AG10803 (cell line): Measurements from ENCODE around the gene VCAN.

Experiments used
- DNase-seq: peaks from one replicate; pipeline ENCODE4 v3.0.0; 2010; ENCODE audit warnings: low read depth
- H3K4me3 ChIP-seq: 2 replicates; pipeline ENCODE4 v1.5.1; 2011; ENCODE audit warnings: mild to moderate bottlenecking, low read length, control low read depth
- TF ChIP-seq, protein P1 (sequence below): conservative IDR thresholded peaks from 2 replicates; pipeline ENCODE4 v1.5.1; 2011; ENCODE audit warnings: mild to moderate bottlenecking, low read length, control low read depth, inconsistent platforms

VCAN gene

GRCh38 chr5:83518319-83519061 is 46.9 kb downstream of the VCAN start:
- TF ChIP-seq, protein P1, sequence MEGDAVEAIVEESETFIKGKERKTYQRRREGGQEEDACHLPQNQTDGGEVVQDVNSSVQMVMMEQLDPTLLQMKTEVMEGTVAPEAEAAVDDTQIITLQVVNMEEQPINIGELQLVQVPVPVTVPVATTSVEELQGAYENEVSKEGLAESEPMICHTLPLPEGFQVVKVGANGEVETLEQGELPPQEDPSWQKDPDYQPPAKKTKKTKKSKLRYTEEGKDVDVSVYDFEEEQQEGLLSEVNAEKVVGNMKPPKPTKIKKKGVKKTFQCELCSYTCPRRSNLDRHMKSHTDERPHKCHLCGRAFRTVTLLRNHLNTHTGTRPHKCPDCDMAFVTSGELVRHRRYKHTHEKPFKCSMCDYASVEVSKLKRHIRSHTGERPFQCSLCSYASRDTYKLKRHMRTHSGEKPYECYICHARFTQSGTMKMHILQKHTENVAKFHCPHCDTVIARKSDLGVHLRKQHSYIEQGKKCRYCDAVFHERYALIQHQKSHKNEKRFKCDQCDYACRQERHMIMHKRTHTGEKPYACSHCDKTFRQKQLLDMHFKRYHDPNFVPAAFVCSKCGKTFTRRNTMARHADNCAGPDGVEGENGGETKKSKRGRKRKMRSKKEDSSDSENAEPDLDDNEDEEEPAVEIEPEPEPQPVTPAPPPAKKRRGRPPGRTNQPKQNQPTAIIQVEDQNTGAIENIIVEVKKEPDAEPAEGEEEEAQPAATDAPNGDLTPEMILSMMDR: no peak
- no peak overlapping the region for H3K4me3 ChIP-seq
- DNase-seq: peak; percentile 29

GRCh38 chr5:83522446-83522845 is 50.9 kb downstream of the VCAN start:
- DNase-seq: no peak
- TF ChIP-seq, protein P1: no peak
- H3K4me3 ChIP-seq: no peak overlapping the region

DNA sequence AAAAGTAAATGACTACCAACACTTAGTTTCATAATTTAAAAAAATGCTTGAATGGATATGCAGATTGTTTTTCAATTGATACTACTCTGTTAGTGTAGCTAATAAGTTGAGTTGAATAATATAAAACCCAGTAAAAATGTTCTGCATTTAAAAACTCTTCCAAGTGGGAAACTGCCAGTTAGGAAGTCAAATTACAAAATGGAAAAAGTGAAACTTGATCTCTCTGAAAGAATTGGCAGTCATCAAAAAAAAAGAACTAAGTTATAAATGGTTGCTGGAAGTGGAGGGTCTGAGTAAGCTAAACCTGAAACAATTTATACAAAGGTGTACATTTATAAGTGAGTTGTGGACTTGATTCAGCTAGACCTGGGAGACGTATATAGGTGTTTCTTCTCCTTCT is 52.4 kb downstream of the VCAN start:
- no peak for DNase-seq
- no peak overlapping the region for H3K4me3 ChIP-seq
- TF ChIP-seq, protein P1: no peak

DNA sequence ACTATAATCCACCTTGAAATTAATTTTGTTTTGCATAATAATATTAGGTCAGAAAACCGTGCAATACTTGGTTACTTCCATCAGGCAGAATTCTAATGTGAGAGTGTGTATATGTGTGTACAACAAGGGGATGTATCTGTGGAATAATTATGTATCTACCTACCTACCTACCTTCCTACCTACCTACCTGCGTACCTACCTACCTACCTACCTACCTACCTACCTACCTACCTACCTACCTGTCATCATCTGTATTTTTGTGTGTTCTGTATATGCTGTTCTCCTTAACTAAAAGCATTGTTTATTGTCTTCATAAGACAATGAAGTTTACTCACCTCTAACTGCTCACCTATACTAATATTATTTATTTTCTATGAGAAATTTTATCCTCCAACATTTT is 52.8 kb downstream of the VCAN start:
- TF ChIP-seq, protein P1: no peak
- DNase-seq: no peak
- H3K4me3 ChIP-seq: no peak overlapping the region

- no peak overlapping the region for H3K4me3 ChIP-seq
- no peak for DNase-seq
- TF ChIP-seq, protein P1: no peak
Observed at GRCh38 chr5:83524991-83525390, 53.4 kb downstream of the VCAN start.

DNA sequence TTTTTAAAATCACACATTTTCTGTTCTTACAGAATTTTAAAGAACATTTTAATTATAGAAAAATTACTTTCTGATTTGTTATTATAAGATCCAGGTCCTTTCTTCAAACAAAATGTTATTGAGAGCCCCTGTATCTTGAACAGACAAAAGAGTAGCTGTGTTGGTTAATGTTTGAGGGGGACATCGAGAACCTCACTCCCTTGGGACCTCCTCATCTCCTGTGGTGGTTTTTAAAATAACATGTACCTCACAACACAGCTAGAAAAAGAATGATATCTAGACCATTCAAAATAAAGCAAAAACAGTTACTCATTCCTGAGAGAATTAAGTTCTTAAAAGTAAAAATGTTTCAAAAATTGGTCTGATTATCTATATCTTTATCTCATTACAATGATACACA is 54.7 kb downstream of the VCAN start:
- TF ChIP-seq, protein P1: no peak
- no peak for DNase-seq
- H3K4me3 ChIP-seq: no peak overlapping the region

- no peak overlapping the region for H3K4me3 ChIP-seq
- no peak for DNase-seq
- TF ChIP-seq, protein P1: no peak
Observed at GRCh38 chr5:83527221-83527620, 55.7 kb downstream of the VCAN start.
